ENCODE data around the gene HELLS. TPM values are rescaled to one million over a fixed set of nuclear protein-coding genes. Genes with fewer than 3 reads are reported as not detected.
"Not testable (repeated sequence)": the region's sequence is repeated elsewhere in the genome, so short reads cannot be mapped to it uniquely, and the experiment has no call there.

HELLS gene
- total RNA-seq, 1 donor from 2014 or later, result 1.9 TPM

DNA sequence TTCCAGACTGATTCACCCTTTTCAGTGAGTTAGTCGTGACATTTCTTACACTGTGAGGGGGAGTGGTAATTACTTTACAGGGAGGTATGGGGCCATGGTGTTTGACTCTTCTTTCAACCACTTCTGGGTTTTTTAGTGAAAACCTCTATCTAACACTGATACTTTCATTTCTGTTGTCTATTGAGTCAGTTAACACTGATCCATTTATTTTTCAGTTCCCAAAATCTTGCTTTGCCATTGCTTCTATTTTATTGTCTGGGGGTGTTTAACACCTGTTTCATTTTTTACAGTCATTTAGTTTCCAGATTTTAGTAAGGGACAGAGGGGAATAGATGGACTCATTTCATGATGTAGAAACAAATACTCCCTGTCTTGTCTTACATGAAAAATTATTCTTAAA is 61.5 kb downstream of the HELLS start:
- no peak for DNase-seq (ENCODE audit: low spot score)

DNA sequence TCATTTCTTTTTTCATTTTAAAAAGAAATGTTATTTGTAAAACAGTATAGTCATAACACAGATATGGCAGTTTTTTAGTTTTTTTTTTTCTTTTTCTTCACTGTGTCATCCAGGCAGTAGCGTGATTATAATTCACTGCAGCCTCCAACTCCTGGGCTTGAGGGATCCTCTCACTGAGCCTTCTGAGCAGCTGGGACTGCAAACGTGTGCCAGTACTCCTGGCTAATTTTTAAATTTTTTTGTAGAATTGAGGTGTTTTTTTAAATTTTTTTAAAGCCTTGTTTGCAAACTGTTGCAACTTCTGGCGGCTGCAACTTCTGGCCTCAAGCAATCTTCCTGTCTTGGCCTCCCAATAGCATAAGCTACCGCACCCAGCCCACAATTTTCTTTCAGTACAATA is 63.0 kb downstream of the HELLS start:
- no peak for DNase-seq (ENCODE audit: low spot score)

DNA sequence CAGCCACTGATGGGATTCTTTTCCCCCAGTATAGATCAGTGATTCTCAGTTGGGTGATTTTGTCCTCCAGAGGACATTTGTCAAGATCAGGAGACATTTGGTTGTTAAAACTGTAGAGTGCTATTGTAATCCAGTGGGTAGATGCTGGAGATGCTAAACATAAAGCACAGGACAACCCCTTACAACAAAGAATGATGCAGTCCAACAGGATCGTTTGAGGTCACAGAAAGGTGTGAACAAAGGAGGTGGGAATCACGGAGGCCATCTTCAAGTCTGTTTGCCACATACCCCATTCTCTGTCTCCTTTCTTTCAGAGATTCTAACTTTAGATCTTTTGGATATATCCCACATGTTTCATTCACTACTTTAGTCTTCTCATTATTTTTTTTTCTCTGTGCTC is 69.0 kb downstream of the HELLS start:
- no peak for DNase-seq (ENCODE audit: low spot score)

DNA sequence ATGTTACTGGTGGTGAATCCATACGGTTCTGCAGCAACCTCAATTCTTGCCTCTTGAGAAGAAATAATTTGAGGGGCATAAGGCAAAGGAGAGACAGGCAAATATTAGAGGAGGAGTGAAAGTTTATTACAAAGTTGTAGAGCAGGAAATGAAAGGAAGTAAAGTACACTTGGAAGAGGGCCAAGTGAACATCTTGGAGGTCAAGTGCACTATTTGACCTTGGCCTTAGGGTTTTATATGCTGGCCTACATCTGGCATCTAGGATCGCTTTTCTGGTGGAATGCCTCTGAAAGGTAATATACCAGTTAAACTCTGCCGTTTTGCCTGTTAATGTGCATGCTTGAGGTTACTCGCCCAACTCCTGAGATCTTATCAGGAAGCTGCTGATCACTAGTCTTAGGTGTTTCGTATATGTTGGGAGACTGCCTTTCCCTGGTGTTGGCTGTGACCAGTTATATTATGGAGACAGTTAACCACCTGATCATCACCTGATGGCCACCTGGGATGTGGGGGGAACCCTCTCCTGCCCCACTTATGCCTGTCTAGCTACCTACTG is 71.9 kb downstream of the HELLS start:
- no peak for DNase-seq (ENCODE audit: low spot score)

DNA sequence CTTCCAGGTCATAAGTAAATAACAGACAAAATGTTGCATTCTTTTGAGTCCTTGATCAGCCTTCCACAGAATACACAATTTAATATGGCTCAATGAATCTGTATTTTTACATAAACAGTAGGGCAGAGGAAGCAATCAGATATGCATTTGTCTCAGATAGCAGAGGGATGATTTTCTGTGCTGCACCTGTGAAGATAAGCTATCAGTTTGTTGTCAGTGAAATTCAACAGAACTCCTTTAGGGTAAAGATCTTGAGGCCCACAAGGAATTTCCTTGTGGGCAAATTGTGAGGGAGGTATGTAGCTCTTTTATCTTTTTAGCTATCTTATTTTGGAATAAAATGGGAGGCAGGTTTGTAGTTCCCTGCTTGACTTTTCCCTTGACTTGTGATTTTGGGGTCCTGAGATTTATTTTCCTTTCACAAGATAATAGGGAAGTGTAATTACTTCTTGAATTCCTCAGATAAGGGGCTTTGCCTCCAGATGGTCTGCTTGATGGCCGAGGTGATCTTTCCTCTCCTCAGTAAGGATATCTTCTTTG is 77.1 kb downstream of the HELLS start:
- DNase-seq (ENCODE audit: low spot score), result no peak

DNA sequence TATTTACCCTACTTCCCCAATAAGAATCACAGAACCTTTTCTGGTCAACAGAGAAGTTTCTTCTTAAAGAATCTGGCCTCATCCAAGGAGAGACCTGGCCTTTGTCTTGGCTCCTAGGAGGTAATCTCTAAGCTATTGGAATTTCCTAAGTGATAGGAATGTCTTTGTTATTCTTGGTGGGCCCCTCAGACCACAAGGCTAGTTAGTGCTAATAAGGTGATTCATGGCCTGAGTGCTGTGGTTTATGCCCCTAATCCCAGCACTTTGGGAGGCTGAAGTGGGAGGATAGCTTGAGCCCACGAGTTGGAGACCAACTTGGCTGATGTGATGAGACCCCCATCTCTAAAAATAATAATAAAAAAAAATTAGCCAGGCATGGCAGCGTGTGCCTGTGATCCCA is 78.0 kb downstream of the HELLS start:
- no peak for DNase-seq (ENCODE audit: low spot score)

DNA sequence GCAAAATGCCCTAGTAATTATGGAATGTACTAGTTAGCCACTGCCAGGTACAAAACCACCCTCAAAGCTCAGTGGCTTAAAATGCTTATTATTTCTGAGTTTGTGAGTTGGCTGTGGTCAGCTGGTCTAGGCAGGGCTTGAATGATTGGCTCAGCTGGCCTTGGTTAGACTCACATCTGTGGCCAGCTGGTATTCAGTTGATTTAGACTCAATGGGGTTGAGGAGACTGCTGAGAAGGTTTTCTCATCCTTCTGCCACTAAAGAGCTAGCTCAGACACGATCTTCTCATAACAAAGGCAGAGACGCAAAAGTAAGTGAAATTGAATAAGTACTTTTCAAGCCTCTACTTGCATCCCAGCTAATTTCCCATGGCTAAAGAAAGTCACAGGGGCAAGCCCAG is 80.9 kb downstream of the HELLS start:
- DNase-seq (ENCODE audit: low spot score), result no peak

DNA sequence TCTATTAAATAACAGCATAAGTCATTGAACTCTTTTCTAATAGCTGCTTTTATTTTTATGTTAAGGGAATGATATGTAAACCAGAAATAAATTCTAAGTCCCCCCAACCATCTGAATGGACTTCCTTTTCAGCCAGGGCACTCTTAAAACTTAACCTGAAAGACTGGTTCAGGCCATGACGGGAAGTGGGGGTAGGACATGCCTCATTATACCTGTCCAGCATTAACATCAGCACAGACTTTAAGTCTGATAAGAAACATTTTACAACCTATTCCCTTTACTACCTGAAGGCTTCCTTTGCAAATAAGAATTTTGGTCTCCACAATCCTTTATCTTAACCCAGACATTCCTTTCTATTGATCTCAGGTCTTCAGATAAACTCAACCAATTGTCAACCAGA is 81.9 kb downstream of the HELLS start:
- no peak for DNase-seq (ENCODE audit: low spot score)

DNA sequence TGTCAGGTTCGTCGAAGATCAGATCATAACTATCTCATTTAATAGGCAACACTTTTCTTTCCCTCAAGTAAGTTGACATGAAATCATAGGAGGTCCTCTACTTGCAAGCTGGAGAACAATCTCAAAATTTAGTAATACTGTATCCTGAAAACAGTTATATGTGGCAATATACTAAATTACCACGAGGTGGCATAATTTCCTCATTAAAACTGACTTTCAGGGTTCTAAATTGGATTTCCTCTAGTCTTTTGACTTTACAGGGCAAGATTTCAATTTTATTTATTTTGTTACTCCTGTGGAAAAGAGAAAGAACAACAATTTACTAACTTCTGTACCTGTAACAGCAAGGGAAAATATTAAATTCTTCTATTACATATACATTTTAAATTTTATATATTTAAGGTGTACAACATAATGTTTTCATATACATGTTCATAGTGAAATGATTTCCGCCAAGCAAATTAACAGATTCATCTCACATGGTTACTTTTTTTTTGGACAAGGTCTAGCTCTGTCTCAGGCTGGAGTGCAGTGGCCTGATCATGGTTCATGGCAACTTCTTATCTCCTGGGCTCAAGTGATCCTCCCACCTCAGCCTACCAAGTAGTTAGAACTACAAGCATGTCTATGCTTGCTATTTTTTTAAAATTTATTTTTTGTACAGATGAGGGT is 84.6 kb downstream of the HELLS start:
- DNase-seq (ENCODE audit: low spot score), result no peak

DNA sequence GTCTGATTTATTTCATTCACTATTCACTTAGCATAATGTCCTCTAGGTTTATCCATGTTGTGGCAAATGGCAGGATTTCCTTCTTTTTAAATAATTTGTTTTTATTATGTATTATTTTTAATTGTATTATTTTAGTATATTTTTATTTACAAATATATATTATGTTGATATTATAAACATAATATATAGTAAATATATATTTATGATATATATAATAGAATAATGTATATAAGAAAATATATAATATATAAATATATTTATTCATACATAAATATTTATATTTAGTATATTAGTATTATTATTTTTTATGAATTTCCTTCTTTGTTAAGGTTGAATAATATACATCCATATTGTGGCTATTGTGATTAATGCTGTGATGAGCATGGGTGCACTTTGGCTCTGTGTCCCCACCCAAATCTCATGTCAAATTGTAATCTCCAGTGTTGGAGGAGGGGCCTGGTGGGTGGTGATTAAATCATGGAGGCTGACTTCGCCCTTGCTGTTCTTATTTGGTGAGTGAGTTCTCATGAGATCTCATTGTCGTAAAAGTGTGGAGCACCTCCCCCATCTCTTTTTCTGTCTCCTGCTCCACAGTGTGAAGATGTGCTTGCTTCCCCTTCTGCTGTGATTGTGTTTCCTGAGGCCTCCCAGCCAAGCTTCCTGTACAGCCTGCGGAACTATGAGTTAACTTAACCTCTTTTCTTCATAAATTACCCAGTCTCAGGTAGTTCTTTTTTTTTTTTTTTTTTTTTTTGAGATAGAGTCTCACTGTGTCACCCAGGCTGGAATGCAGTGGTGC is 85.7 kb downstream of the HELLS start:
- no peak for DNase-seq (ENCODE audit: low spot score)

DNA sequence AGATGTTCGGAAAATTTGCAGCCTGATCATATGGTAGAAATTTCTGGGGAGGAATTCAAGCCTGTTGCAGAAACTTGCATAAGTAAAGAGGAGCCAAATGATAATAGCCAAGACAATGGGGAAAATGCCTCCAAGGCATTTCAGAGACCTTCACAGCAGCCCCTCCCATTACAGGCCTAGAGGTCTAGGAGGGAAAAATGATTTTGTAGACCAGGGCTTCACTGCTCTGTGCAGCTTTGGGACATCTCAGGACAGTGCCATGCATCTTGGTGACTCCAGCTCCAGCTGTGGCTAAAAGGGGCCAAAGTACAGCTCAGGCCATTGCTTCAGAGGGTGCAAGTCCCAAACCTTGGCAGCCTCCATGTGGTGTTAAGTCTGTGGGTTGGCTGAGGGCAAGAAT is 87.4 kb downstream of the HELLS start:
- DNase-seq (ENCODE audit: low spot score), result no peak

DNA sequence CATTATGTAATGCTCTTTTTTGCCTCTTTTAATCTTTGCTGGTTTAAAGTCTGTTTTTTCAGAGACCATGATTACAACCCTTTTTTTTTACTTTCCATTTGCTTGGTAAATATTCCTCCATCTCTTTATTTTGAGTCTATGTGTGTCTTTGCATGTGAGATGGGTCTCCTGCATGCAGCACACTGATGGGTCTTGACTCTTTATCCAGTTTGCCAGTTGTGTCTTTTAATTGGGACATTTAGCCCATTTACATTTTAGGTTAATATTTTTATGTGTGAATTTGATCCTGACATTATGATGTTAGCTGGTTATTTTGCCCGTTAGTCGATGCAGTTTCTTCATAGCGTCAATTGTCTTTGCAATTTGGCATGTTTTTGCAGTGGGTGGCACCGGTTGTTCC is 92.5 kb downstream of the HELLS start:
- DNase-seq (ENCODE audit: low spot score), result not testable (repeated sequence)

DNA sequence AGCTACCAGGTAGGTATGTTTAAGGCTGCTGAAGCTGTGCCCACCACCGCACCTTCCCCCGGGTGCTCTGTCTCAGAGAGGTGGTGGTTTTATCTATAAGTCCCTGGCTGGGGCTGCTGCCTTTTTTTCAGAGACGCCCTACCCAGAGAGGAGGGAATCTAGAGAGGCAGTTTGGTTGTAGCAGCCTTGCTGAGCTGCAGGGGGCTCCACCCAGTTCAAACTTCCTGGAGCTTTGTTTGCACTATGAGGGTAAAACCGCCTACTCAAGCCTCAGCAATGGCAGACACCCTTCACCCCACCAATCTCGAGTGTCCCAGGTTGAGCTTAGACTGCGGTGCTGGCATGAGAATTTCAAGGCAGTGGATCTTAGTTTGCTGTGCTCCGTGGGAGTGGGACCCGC is 94.3 kb downstream of the HELLS start:
- DNase-seq (ENCODE audit: low spot score), result no peak

DNA sequence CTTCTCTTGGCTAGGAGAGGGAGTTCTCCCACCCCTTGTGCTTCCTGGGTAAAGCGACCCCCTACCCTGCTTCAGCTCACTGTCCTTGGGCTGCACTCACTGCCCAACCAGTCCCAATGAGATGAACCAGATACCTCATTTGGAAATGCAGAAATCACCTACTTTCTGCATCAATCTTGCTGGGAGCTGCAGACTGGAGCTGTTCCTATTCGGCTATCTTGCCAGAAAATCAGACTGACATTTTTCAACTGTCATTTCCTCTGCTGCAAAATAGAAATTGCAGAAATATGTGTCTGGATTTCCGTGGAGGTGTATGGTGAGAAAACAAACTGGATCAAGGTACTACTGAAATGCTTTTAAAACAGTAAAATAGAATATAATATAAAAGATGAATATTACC is 95.0 kb downstream of the HELLS start:
- no peak for DNase-seq (ENCODE audit: low spot score)

DNA sequence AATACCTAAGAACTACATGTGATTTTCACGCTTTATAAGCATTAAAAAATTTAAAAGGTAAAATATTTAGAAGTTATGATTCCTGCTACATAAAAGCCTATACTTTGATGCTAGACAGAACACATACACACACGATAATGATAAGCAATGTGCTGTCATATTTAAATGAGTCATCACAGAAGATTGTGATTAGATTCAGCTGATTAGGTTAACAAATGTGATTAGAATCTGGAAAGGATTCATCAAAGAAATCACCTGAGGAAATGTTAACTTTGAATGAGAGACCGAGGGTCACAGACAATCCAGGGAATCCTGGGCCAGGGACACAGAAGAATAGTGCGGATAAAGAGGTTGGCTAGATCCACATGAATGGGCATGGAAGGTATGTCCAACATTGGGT is 95.9 kb downstream of the HELLS start:
- DNase-seq (ENCODE audit: low spot score), result no peak

DNA sequence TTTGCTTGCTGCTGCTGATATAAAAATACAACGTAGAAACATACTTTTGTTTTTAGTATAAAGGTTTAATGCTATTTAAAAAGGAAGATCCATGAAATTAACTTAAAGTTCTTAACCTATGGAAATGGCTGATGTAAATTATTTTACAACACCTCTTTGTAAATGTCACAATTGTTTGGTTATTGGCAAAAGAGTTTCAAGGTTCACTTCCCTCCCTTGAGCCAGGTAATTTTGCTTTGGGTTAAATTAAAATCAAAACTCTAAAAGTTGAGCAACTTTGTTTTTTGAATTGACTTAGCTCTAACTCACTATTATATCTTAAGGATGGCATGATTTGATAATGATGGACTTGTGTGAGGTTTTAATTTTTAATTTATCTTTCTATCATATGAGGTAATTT is 98.8 kb downstream of the HELLS start:
- DNase-seq (ENCODE audit: low spot score), result no peak

DNA sequence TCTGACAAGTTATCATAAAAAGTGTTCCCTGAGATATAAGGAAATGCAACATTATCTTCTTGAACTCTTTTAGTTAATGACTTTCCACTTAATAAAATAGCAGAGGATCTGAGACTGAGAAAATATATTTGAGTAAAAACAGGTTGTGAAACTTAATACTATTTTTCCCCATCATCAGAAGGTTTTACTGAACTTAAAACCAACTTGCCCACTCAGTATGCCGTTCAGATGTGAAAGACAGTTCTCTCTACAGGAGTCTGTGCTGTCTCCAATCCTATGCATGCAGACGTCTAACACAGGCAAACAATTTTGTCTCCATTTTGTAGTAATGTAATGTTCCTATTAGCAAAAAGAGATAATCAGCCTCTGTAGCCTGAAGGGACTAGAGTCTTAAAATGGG is 99.7 kb downstream of the HELLS start:
- DNase-seq (ENCODE audit: low spot score), result no peak

Other genes with a start within 250 kb of the HELLS start
- gene NOC3L, start 182.8 kb upstream of the HELLS start, total RNA-seq, result 22.2 TPM
- gene TBC1D12, start 143.2 kb upstream of the HELLS start, total RNA-seq, result 13.2 TPM
- gene CYP2C18, start 137.9 kb downstream of the HELLS start, total RNA-seq, result 0.39 TPM
- 0.19 TPM for gene CYP2C19, start 216.9 kb downstream of the HELLS start, total RNA-seq

All from mesenteric fat pad (tissue), 1 donor.